Esophagus squamous epithelium (tissue), 5 donors: ENCODE data around the gene EMSY. TPM values are rescaled to one million over a fixed set of nuclear protein-coding genes. Genes with fewer than 3 reads are reported as not detected.

Experiments
- DNase-seq: peaks from one replicate; lab custom pipeline; 2025; lab: John Stamatoyannopoulos, UW
- H3K27ac ChIP-seq, 4 donors: fragments of 200-600 bp; sonication (generic); one replicate each; pipeline ENCODE4 v1.5.1; 2016 to 2019; ENCODE audit warnings: mild to moderate bottlenecking in 1 of 4
- H3K27me3 ChIP-seq, 4 donors: fragments of 200-600 bp; sonication (generic); 1 replicate in 3 of 4; 2 replicates in 1 of 4; pipeline versions ENCODE4 v1.5.1 to v1.6.0; 2017 to 2021; ENCODE audit warnings: antibody characterized with exemption in 1 of 4
- H3K36me3 ChIP-seq, 3 donors: fragments of 200-600 bp; sonication (generic); one replicate each; pipeline ENCODE4 v1.5.1; 2016 to 2019
- H3K4me1 ChIP-seq, 3 donors: fragments of 200-600 bp; sonication (generic); one replicate each; pipeline ENCODE4 v1.5.1; 2017 to 2019
- H3K4me3 ChIP-seq, 4 donors: fragments of 200-600 bp; sonication (generic); 1 replicate in 3 of 4; 2 replicates in 1 of 4; pipeline ENCODE4 v1.5.1; 2016 to 2019; ENCODE audit warnings: mild to moderate bottlenecking in 2 of 4, moderate library complexity in 1 of 4
- H3K9me3 ChIP-seq, 3 donors: fragments of 200-600 bp; sonication (generic); one replicate each; pipeline ENCODE4 v1.5.1; 2016 to 2019
- POLR2A ChIP-seq, 4 donors: fragments of 450-650 bp; IDR thresholded peaks; one replicate each; pipeline ENCODE4 v1.6.1; 2017; ENCODE audit warnings: antibody characterized with exemption in 4 of 4, mild to moderate bottlenecking in 4 of 4, moderate library complexity in 3 of 4
- WGBS, 2 donors: methylation state at CpG; one replicate each; pipeline ENCODE4 v1.1.5; 2018; 5-methylcytosine and 5-hydroxymethylcytosine counted together
- intact Hi-C: fragments of 100-400 bp; cut with DNase I; formaldehyde crosslinking; loops from one replicate; pipeline ENCODE4 v1.15.0; 2022
- total RNA-seq, 4 donors: library from RNA; depleted of rRNA; stranded (reverse); fragments of >200 nt; gene quantifications; one replicate each; pipeline ENCODE4 v1.1.0, GENCODE V29; 2016
- TF ChIP-seq, protein P1 (sequence below), 6 experiments: fragments of 450-650 bp in 4 of 6; fragments of 200-600 bp in 2 of 6; sonication (generic) in 2 of 6; IDR thresholded peaks; one replicate each; pipeline ENCODE4 v1.5.1; 2016 to 2019; ENCODE audit warnings: antibody characterized with exemption in 6 of 6, mild to moderate bottlenecking in 4 of 6, moderate library complexity in 4 of 6
- donor health status: DM: yes; HTN: yes; CAD: no.

EMSY gene
- total RNA-seq, 4 donors from 2014 or later: 10.0 to 31.0 (median 22.3) TPM

DNA sequence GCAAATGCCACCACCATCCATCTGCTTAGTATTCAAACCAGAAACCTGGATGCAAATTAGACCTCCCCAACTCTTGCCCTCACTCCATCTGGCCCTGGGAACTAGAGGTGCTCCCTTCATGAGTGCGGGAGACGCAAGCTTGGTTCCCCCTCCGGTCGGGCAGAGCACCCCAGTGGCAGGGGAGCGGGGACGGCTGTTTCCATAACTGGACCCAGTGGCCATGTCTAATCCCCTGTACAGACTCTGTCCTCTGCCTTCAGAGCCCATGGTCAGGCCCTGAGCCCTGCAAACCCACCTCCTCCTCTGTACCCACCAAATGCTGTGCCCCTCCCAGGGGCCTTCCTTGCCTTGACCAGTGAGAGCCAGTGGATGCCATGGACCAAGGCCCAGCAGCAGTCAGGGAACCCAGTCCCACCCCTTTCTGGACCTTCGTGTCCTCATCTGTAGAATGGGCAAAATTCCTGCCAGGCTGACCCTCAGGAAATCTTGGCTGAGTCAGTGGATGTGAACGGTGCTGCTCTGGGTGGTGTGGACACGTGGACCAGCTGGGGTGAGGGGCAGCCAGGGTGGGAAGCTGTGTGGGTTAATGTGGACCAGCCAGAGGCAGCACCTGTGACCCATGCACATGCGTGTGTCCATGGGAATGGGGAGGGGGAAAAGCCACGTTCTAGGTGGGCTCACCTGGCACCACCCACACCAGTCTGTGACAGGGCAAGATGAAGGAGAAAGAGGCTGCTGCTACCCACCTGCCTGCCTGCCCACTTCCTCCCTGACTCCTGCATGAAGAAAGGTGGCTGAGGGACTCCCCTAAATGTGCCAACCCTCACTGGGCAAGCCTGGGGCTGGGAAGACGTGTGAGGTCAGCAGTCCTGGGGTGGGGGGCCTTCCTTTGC lies 153.0 kb downstream of the EMSY start:
- TF ChIP-seq, protein P1, sequence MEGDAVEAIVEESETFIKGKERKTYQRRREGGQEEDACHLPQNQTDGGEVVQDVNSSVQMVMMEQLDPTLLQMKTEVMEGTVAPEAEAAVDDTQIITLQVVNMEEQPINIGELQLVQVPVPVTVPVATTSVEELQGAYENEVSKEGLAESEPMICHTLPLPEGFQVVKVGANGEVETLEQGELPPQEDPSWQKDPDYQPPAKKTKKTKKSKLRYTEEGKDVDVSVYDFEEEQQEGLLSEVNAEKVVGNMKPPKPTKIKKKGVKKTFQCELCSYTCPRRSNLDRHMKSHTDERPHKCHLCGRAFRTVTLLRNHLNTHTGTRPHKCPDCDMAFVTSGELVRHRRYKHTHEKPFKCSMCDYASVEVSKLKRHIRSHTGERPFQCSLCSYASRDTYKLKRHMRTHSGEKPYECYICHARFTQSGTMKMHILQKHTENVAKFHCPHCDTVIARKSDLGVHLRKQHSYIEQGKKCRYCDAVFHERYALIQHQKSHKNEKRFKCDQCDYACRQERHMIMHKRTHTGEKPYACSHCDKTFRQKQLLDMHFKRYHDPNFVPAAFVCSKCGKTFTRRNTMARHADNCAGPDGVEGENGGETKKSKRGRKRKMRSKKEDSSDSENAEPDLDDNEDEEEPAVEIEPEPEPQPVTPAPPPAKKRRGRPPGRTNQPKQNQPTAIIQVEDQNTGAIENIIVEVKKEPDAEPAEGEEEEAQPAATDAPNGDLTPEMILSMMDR (IDR thresholded peaks at IDR 0.05): no peak
- no peak for TF ChIP-seq POLR2A (IDR thresholded peaks at IDR 0.05)
- no peak overlapping the region for H3K4me3 ChIP-seq
- H3K27me3 ChIP-seq: peaks cover 0 to 4% (median 0%) of the 10 kb centered on the region in 4 donors
- no peaks in the 10 kb centered on the region for H3K9me3 ChIP-seq
- intact Hi-C loops: no loop called here
- H3K36me3 ChIP-seq: no peaks in the 10 kb centered on the region
- no peak for DNase-seq
- 68 to 100% methylated on average over 2 to 8 of the region's 12 CpGs for WGBS, 2 donors
- H3K27ac ChIP-seq: no peak overlapping the region
- peaks cover 0 to 9% (median 8%) of the 10 kb centered on the region in 3 donors for H3K4me1 ChIP-seq

DNA sequence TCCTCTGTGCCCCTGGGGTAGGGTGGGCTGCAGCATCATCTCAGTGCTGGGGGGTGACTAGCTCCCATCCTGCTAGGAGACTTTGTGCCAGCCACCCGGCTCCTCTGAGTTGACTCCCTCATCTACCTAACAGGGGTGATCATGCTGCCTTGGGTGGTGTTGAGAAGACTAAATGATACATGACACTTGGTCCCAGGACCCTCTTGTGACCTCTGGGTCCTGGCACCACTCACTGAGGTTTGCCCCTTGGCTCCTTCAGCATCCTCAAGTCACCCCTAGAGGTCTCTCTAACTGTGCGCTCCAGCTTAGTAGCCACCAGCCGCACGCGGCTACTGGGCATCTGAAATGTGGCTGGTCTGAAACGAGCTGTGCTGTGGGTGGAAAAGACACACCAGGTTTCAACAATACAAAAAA lies 153.6 kb downstream of the EMSY start:
- no peak overlapping the region for H3K4me3 ChIP-seq
- H3K27me3 ChIP-seq: peaks cover 0 to 4% (median 0%) of the 10 kb centered on the region in 4 donors
- H3K36me3 ChIP-seq: no peaks in the 10 kb centered on the region
- no peak for TF ChIP-seq POLR2A (IDR thresholded peaks at IDR 0.05)
- TF ChIP-seq, protein P1 (IDR thresholded peaks at IDR 0.05): peak in 4 of 6 experiments; percentile 10 to 40 (median 18)
- no peak for DNase-seq
- intact Hi-C loops: no loop called here
- H3K4me1 ChIP-seq: peaks cover 0 to 15% (median 14%) of the 10 kb centered on the region in 3 donors
- H3K9me3 ChIP-seq: no peaks in the 10 kb centered on the region
- no peak overlapping the region for H3K27ac ChIP-seq
- WGBS, 2 donors: 48 to 61% methylated on average over 5 to 6 of the region's 6 CpGs

DNA sequence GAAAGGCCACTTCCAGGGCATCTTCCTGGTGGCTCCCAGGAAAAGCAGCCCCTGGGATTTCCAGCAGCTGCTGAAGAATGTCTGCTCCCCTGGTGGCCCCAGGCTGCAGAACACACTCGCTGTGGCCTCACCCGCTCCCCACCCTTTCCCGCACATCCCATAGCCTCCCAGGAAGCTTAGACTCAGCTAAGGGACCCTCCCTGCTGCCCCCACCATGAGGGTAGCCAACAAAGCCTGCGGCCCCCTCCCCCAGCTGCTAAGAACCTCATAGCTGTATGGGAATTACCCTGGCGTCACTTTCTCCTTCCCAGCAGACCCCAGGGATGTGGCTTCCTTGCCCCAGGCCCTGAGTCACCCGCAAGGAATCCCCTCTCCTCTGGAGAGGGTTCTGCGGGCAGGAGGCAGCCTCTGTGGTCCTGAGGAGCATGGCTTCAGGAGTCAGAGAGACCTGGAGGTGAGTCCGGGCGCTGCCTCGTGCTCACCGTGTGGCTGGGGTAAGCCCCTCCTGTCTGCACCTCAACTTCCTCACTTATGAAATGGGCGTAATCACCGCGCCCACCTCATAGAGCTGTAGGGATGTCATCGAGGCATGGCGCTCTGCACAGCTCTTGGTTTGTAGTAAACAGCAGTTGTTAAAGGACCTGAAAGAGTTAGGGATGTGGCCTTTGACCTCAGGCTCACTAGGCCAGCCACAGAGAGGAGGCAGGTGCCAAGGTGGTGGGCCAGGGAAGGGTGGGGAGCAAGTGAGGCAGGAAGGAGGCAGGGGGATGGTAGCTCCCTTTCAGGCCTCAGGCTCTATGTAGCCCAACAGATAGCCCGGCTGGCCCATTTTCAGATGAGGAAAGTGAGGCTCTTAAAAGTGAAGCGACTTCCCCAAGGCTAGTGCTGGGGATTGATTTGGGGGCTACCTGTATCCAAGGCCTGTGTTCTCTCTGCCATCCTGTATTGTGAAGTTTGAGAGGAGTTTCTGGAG lies 154.5 kb downstream of the EMSY start:
- no peak for DNase-seq
- Histone ChIP-seq H3K9me3 (no peaks in the 10 kb centered on the region), H3K4me1 (peaks cover 0 to 22% (median 22%) of the 10 kb centered on the region in 3 donors), H3K36me3 (no peaks in the 10 kb centered on the region), H3K27me3 (peaks cover 0 to 4% (median 0%) of the 10 kb centered on the region in 4 donors), H3K4me3 (no peak overlapping the region), H3K27ac (no peak overlapping the region)
- TF ChIP-seq, protein P1 (IDR thresholded peaks at IDR 0.05): no peak
- no peak for TF ChIP-seq POLR2A (IDR thresholded peaks at IDR 0.05)
- WGBS, 2 donors: 90 to 93% methylated on average over 8 to 14 of the region's 18 CpGs
- intact Hi-C loops: no loop called here

DNA sequence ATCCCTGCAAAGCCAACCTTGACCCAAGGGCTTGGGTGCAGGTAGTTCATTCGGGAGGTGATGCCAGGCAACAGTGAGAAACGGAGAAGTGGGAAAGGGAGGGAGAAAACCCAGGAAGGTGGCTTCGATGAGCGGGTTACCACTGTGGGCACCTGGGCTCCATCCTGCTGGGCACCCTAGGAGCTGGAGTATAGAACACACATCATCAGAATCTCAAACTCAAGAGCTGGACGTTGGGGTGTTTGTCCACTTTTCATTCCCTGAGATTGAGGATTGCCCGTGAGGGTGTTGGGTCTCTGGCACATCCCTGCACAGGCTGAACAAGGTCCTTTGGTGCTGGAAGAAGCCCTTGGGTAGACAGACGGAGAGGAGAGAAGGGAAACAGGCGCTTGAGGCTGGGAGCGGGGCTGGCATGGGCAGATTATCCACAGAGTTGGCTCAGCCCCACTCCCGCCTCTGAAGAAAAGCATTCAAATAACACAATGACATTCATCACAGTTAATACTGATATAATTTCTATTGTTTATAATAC lies 155.4 kb downstream of the EMSY start:
- 78 to 82% methylated on average over 10 of the region's 10 CpGs for WGBS, 2 donors
- no peak for DNase-seq
- H3K4me3 ChIP-seq: no peak overlapping the region
- no peak for TF ChIP-seq POLR2A (IDR thresholded peaks at IDR 0.05)
- TF ChIP-seq, protein P1 (IDR thresholded peaks at IDR 0.05): no peak
- no peaks in the 10 kb centered on the region for H3K9me3 ChIP-seq
- no peak overlapping the region for H3K27ac ChIP-seq
- H3K27me3 ChIP-seq: peaks cover 0 to 4% (median 0%) of the 10 kb centered on the region in 4 donors
- H3K4me1 ChIP-seq: peaks cover 5 to 31% (median 30%) of the 10 kb centered on the region in 3 donors
- intact Hi-C loops: no loop called here
- no peaks in the 10 kb centered on the region for H3K36me3 ChIP-seq
